ENCODE results near the gene CDH4.

- TF ChIP-seq POLR2AphosphoS5 (IDR thresholded peaks at IDR 0.05) (no peak), EP300 (IDR thresholded peaks at IDR 0.05) (no peak)
These were observed 439.2 kb downstream of the CDH4 start for GRCh38 chr20:61690993-61691838.

All from sigmoid colon (tissue), 4 donors.